K562 (cell line): ENCODE results near the gene ABCG1. TPM values are rescaled to one million over a fixed set of nuclear protein-coding genes. Genes with fewer than 3 reads are reported as not detected.

Source experiments
- ATAC-seq: fragments of 200-7000 bp; cut with Tn5 transposase; 3 replicates; pipeline ENCODE4 v1.9.1; 2020; ENCODE audit warnings: moderate library complexity
- BruUV-seq: library from RNA; stranded (reverse); fragments of 400-500 nt; replicated peaks from 2 replicates; lab custom pipeline; 2021; lab: Mats Ljungman, UMichigan
- CTCF ChIA-PET: fragments of 300-600 bp; formaldehyde crosslinking; extraction: SDS; loops from one replicate; lab custom pipeline; 2021; ENCODE audit warnings: low intra/inter-chr PET ratio; lab: Yijun Ruan, JAX
- POLR2A ChIA-PET: fragments of 300-600, 350-650 bp; sonication (Branson Sonifier 250); formaldehyde crosslinking; extraction: SDS; loops from one replicate; lab custom pipeline; 2021; ENCODE audit warnings: antibody characterized with exemption, inconsistent platforms; lab: Yijun Ruan, JAX
- DNase-seq, 4 experiments: peaks; one replicate each; pipeline versions ENCODE4 v3.0.0 to v3.0.0-alpha.2; 2011 to 2018; ENCODE audit warnings: low spot score in 3 of 4, mixed read lengths in 3 of 4; ENCODE audit errors: extremely low read depth in 1 of 4
- FAIRE-seq: peaks from 2 replicates; lab custom pipeline; 2011; peaks lifted over from hg19 to GRCh38; lab: Jason Lieb, UNC
- H2AFZ ChIP-seq: 2 replicates; pipeline ENCODE4 v1.6.0; 2011; ENCODE audit warnings: low read depth, low read length, control low read depth, inconsistent platforms
- H3K27ac ChIP-seq: fragments of 200-600 bp; 3 replicates; pipeline ENCODE4 v1.8.0; 2011; ENCODE audit warnings: low read depth, mild to moderate bottlenecking, control low read depth, inconsistent platforms, low read length, moderate library complexity, mixed read lengths; ENCODE audit errors: extremely low read depth
- H3K27me3 ChIP-seq, 2 experiments: fragments of 300-600 bp in 1 of 2; 2 replicates in 1 of 2; 3 replicates in 1 of 2; pipeline versions ENCODE4 v1.6.0 to v1.8.0; 2011; ENCODE audit warnings: inconsistent platforms in 2 of 2, low read length in 2 of 2, mild to moderate bottlenecking in 1 of 2, mixed read lengths in 1 of 2, moderate library complexity in 1 of 2; ENCODE audit not compliant: control insufficient read depth in 2 of 2, insufficient read depth in 2 of 2
- H3K36me3 ChIP-seq: fragments of 300-600 bp; 3 replicates; pipeline ENCODE4 v1.8.0; 2011; ENCODE audit warnings: mild to moderate bottlenecking, low read length, inconsistent platforms; ENCODE audit not compliant: control insufficient read depth, insufficient read depth
- H3K4me1 ChIP-seq, 2 experiments: fragments of 200-600 bp in 1 of 2; replicated peaks in 1 of 2; 2 replicates in 1 of 2; 3 replicates in 1 of 2; pipeline versions ENCODE4 v1.5.1 to v1.8.0; 2011; ENCODE audit warnings: inconsistent platforms in 2 of 2, low read length in 2 of 2, mild to moderate bottlenecking in 1 of 2, mixed read lengths in 1 of 2, moderate library complexity in 1 of 2; ENCODE audit not compliant: control insufficient read depth in 2 of 2, insufficient read depth in 2 of 2
- H3K4me2 ChIP-seq: 2 replicates; pipeline ENCODE4 v1.6.1; 2011; ENCODE audit warnings: low read length, control low read depth, inconsistent platforms, mixed read lengths; ENCODE audit not compliant: insufficient read depth
- H3K4me3 ChIP-seq: fragments of 200-600 bp; sonication (generic), shearing (Covaris generic); 2 replicates; pipeline ENCODE4 v1.5.1; 2016; ENCODE audit warnings: control low read depth, inconsistent platforms
- H3K79me2 ChIP-seq: fragments of 200-600 bp; 3 replicates; pipeline ENCODE4 v1.8.0; 2011; ENCODE audit warnings: low read length, inconsistent platforms; ENCODE audit not compliant: control insufficient read depth, insufficient read depth
- H3K9ac ChIP-seq, 2 experiments: 2 replicates each; pipeline versions ENCODE4 v1.6.0 to v1.6.1; 2011; ENCODE audit warnings: low read depth in 2 of 2, low read length in 2 of 2, control low read depth in 1 of 2, inconsistent platforms in 1 of 2, mild to moderate bottlenecking in 1 of 2, mixed read lengths in 1 of 2; ENCODE audit not compliant: insufficient read depth in 1 of 2
- H3K9me1 ChIP-seq: one replicate; pipeline ENCODE4 v1.6.0; 2011; ENCODE audit warnings: inconsistent platforms, mild to moderate bottlenecking, low read length, moderate library complexity; ENCODE audit not compliant: control insufficient read depth, insufficient read depth
- H3K9me3 ChIP-seq: replicated peaks from 2 replicates; pipeline ENCODE4 v1.5.1; 2011; ENCODE audit warnings: low read depth, low read length, inconsistent platforms; ENCODE audit not compliant: control insufficient read depth, insufficient read depth
- H4K20me1 ChIP-seq: replicated peaks from 2 replicates; pipeline ENCODE4 v1.6.1; 2011; ENCODE audit warnings: low read length, inconsistent platforms, mixed read lengths; ENCODE audit not compliant: control insufficient read depth, insufficient read depth
- HOXB6 ChIP-seq: fragments of 250-450 bp; sonication (Bioruptor Pico); IDR thresholded peaks from 2 replicates; pipeline ENCODE4 v1.5.1; 2022; ENCODE audit warnings: mild to moderate bottlenecking, borderline replicate concordance
- SMAD1 ChIP-seq: fragments of 150-350 bp; IDR thresholded peaks from 2 replicates; pipeline ENCODE4 v1.6.1; 2014; ENCODE audit warnings: low read length, low read depth; ENCODE audit not compliant: partially characterized antibody
- SMAD4 ChIP-seq: fragments of 250-450 bp; sonication (Bioruptor Pico); conservative IDR thresholded peaks from 2 replicates; pipeline ENCODE4 v1.8.0; 2021; ENCODE audit warnings: inconsistent platforms, mild to moderate bottlenecking, moderate library complexity
- YY1 ChIP-seq, 3 experiments: IDR thresholded peaks; 2 replicates each; pipeline ENCODE4 v1.6.1; 2011; ENCODE audit warnings: low read length in 2 of 3, mild to moderate bottlenecking in 2 of 3, moderate library complexity in 2 of 3, borderline replicate concordance in 1 of 3, control low read depth in 1 of 3, low read depth in 1 of 3; ENCODE audit not compliant: insufficient read depth in 3 of 3, insufficient replicate concordance in 2 of 3, control insufficient read depth in 1 of 3, insufficient read length in 1 of 3; ENCODE audit errors: extremely low read depth in 1 of 3
- ZNF79 ChIP-seq: fragments of 250-450 bp; sonication (Bioruptor Pico); IDR thresholded peaks from 2 replicates; pipeline ENCODE4 v1.4.0; 2020; ENCODE audit warnings: low read depth, mild to moderate bottlenecking, moderate library complexity
- WGBS: fragments of 100-300 bp; shearing (Covaris generic); methylation state at CpG from one replicate; pipeline ENCODE4 v1.1.6; 2016; ENCODE audit warnings: low coverage, mixed read lengths; ENCODE audit not compliant: insufficient coverage; ENCODE audit errors: missing lambda C conversion rate; 5-methylcytosine and 5-hydroxymethylcytosine counted together
- in situ Hi-C: fragments of 300-500 bp; cut with MboI; formaldehyde crosslinking; loops from 4 replicates; pipeline ENCODE4 v1.15.0; 2018; ENCODE audit warnings: inconsistent platforms, mixed read lengths
- intact Hi-C: fragments of 100-400 bp; cut with micrococcal nuclease; formaldehyde crosslinking; loops from 2 replicates; pipeline ENCODE4 v1.14.2; 2022
- polyA plus RNA-seq, 8 experiments: library from polyadenylated mRNA; depleted of rRNA in 4 of 8; stranded (reverse) in 5 of 8; unstranded in 3 of 8; fragments of >200 nt; fragmentation: Nextera tagmentation in 2 of 8; fragmentation: Illumina TruSeq in 1 of 8; extraction: Ambion mirVana in 2 of 8; extraction: Trizol in 1 of 8; gene quantifications; 2 replicates each; pipeline versions ENCODE4 v1.2.1 to v1.2.3, GENCODE V29; 2011 to 2014; ENCODE audit warnings: inconsistent platforms in 1 of 8, missing spikeins in 1 of 8
- total RNA-seq, 7 experiments: library from RNA; depleted of rRNA in 6 of 7; stranded (reverse); fragments of >200 nt in 6 of 7; fragmentation: Illumina TruSeq in 2 of 7; extraction: Trizol in 2 of 7; gene quantifications; 2 replicates each; pipeline versions ENCODE4 v1.2.1 to v1.2.3, GENCODE V29; 2011 to 2021; ENCODE audit warnings: low replicate concordance in 1 of 7
- TF ChIP-seq, protein P1 (sequence below): fragments of 450-650 bp; IDR thresholded peaks from 2 replicates; pipeline ENCODE4 v1.6.1; 2018; ENCODE audit not compliant: partially characterized antibody

ABCG1 gene
- total and polyA plus RNA-seq, 9 of the 15 experiments (the other 6 are each of a cell fraction or from before 2014, with no cell fraction given), result 0.04 to 0.09 TPM; not detected in 7

- 0% methylated on average over 10 of the region's 10 CpGs for WGBS
- Histone ChIP-seq H3K9me1 (no peaks in the 10 kb centered on the region), H3K36me3 (no peaks in the 10 kb centered on the region), H2AFZ (no peak overlapping the region), H3K9ac (no peak overlapping the region), H3K27me3 (peaks cover 0 to 30% of the 10 kb centered on the region in 2 experiments; a peak in 2 of 5 replicates), H3K4me3 (no peak overlapping the region), H3K79me2 (no peaks in the 10 kb centered on the region), H3K27ac (no peak overlapping the region), H3K4me1 (peaks cover 0 to 7% of the 10 kb centered on the region in 2 experiments; a peak in 1 of 5 replicates), H3K9me3 (no peaks in the 10 kb centered on the region), H4K20me1 (no peaks in the 10 kb centered on the region), H3K4me2 (no peak overlapping the region)
- POLR2A ChIA-PET, result interaction anchor here (0.7 to 1.5 kb wide), 2 partner anchors 26 to 1453 kb away, joined by 3 to 4 read pairs; no protein-coding TSS in a partner anchor
- CTCF ChIA-PET, result no interaction called here
- in situ Hi-C loops (no loop called here), intact Hi-C loops (loop anchor here (10.0 kb wide), 1 partner anchor 119 kb away; no protein-coding TSS in a partner anchor)
- no TSS peak for BruUV-seq
- TF ChIP-seq YY1 (IDR thresholded peaks at IDR 0.05; ENCODE audit: borderline replicate concordance in 1 of 3, control insufficient read depth in 1 of 3, extremely low read depth in 1 of 3, insufficient read depth in 3 of 3, insufficient read length in 1 of 3, insufficient replicate concordance in 2 of 3, low read depth in 1 of 3, low read length in 2 of 3) (no peak), HOXB6 (CRISPR knock-in tag) (no peak), SMAD4 (CRISPR knock-in tag) (no peak), SMAD1 (no peak), ZNF79 (no peak)
- TF ChIP-seq, protein P1, sequence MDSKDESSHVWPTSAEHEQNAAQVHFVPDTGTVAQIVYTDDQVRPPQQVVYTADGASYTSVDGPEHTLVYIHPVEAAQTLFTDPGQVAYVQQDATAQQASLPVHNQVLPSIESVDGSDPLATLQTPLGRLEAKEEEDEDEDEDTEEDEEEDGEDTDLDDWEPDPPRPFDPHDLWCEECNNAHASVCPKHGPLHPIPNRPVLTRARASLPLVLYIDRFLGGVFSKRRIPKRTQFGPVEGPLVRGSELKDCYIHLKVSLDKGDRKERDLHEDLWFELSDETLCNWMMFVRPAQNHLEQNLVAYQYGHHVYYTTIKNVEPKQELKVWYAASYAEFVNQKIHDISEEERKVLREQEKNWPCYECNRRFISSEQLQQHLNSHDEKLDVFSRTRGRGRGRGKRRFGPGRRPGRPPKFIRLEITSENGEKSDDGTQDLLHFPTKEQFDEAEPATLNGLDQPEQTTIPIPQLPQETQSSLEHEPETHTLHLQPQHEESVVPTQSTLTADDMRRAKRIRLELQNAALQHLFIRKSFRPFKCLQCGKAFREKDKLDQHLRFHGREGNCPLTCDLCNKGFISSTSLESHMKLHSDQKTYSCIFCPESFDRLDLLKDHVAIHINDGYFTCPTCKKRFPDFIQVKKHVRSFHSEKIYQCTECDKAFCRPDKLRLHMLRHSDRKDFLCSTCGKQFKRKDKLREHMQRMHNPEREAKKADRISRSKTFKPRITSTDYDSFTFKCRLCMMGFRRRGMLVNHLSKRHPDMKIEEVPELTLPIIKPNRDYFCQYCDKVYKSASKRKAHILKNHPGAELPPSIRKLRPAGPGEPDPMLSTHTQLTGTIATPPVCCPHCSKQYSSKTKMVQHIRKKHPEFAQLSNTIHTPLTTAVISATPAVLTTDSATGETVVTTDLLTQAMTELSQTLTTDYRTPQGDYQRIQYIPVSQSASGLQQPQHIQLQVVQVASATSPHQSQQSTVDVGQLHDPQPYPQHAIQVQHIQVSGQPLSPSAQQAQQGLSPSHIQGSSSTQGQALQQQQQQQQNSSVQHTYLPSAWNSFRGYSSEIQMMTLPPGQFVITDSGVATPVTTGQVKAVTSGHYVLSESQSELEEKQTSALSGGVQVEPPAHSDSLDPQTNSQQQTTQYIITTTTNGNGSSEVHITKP, result peak; percentile 67
- ATAC-seq (no peak), DNase-seq (no peak), FAIRE-seq (no peak)
Observed at GRCh38 chr21:42336054-42336453, 117.1 kb downstream of the ABCG1 start.
